OCI-LY3 (cell line): ENCODE results near the gene TIFAB.

ENCODE experiments used
- EZH2phosphoT487 ChIP-seq: fragments of 200-600 bp; shearing (Covaris generic); IDR thresholded peaks from 2 replicates; pipeline ENCODE4 v1.6.1; 2018; ENCODE audit warnings: antibody characterized with exemption, mixed run types, low read depth
- TF ChIP-seq, protein P1 (sequence below): fragments of 200-600, 300-600 bp; sonication (generic); IDR thresholded peaks from 2 replicates; pipeline ENCODE4 v1.5.1; 2014; ENCODE audit warnings: antibody characterized with exemption, low read length, low read depth

DNA sequence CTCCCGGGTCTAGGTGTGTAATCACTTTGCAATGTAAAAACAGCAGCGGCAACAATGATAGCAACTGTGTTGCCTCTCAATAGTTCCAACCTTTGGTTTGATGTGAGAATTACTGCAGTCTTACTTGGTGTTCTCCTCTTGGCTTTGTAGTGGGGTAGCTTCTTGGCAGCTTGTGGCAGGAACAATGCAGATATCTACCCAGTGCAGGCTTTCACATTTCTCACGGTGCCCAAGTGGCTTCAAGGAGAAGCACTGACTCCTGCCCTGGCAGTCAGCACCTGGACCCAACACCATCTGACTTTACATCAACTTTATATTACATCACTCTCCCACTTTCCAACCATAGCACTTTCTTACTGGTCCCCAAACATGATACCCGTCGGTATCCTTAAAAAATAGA, 28.4 kb upstream of the TIFAB start:
- TF ChIP-seq, protein P1, sequence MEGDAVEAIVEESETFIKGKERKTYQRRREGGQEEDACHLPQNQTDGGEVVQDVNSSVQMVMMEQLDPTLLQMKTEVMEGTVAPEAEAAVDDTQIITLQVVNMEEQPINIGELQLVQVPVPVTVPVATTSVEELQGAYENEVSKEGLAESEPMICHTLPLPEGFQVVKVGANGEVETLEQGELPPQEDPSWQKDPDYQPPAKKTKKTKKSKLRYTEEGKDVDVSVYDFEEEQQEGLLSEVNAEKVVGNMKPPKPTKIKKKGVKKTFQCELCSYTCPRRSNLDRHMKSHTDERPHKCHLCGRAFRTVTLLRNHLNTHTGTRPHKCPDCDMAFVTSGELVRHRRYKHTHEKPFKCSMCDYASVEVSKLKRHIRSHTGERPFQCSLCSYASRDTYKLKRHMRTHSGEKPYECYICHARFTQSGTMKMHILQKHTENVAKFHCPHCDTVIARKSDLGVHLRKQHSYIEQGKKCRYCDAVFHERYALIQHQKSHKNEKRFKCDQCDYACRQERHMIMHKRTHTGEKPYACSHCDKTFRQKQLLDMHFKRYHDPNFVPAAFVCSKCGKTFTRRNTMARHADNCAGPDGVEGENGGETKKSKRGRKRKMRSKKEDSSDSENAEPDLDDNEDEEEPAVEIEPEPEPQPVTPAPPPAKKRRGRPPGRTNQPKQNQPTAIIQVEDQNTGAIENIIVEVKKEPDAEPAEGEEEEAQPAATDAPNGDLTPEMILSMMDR = no peak
- TF ChIP-seq EZH2phosphoT487 = no peak
